Cortex of kidney (tissue), 1 donor: ENCODE measurements around the gene TLCD4.

ENCODE experiments used
- DNase-seq: peaks from one replicate; lab custom pipeline; 2025; lab: John Stamatoyannopoulos, UW

Gene TLCD4

GRCh38 chr1:95095833-95096217, 21.3 kb upstream of the TLCD4 start:
- DNase-seq = no peak

- DNase-seq = no peak
These were observed 20.8 kb upstream of the TLCD4 start for GRCh38 chr1:95096218-95096841.

GRCh38 chr1:95097426-95097825, 19.7 kb upstream of the TLCD4 start:
- no peak for DNase-seq

- no peak for DNase-seq
These were observed 19.0 kb upstream of the TLCD4 start for GRCh38 chr1:95098196-95098595.

GRCh38 chr1:95108792-95109191, 8.4 kb upstream of the TLCD4 start:
- DNase-seq = no peak

GRCh38 chr1:95111014-95111413, 6.1 kb upstream of the TLCD4 start:
- DNase-seq = no peak

- no peak for DNase-seq
These were observed 3.5 kb upstream of the TLCD4 start for GRCh38 chr1:95113684-95114083.

GRCh38 chr1:95115708-95116137, 1.4 kb upstream of the TLCD4 start:
- no peak for DNase-seq

- no peak for DNase-seq
These were observed 462 bp upstream of the TLCD4 start for GRCh38 chr1:95116580-95117206.

- DNase-seq = no peak
These were observed 928 bp downstream of the TLCD4 start for GRCh38 chr1:95118067-95118499.

- no peak for DNase-seq
These were observed 1.6 kb downstream of the TLCD4 start for GRCh38 chr1:95118710-95119109.

- DNase-seq = no peak
These were observed 2.1 kb downstream of the TLCD4 start for GRCh38 chr1:95119273-95119672.

- no peak for DNase-seq
These were observed 5.1 kb downstream of the TLCD4 start for GRCh38 chr1:95122151-95122697.

GRCh38 chr1:95124342-95124741, 7.2 kb downstream of the TLCD4 start:
- DNase-seq = no peak

- no peak for DNase-seq
These were observed 9.2 kb downstream of the TLCD4 start for GRCh38 chr1:95126366-95126765.

GRCh38 chr1:95126846-95127245, 9.7 kb downstream of the TLCD4 start:
- no peak for DNase-seq

- DNase-seq = no peak
These were observed 10.2 kb downstream of the TLCD4 start for GRCh38 chr1:95127380-95127779.

GRCh38 chr1:95132762-95133161, 15.6 kb downstream of the TLCD4 start:
- DNase-seq = no peak

GRCh38 chr1:95133687-95134086, 16.5 kb downstream of the TLCD4 start:
- no peak for DNase-seq

GRCh38 chr1:95138223-95138622, 21.1 kb downstream of the TLCD4 start:
- no peak for DNase-seq

- DNase-seq = no peak
These were observed 21.9 kb downstream of the TLCD4 start for GRCh38 chr1:95139039-95139438.

GRCh38 chr1:95140791-95141190, 23.6 kb downstream of the TLCD4 start:
- no peak for DNase-seq

GRCh38 chr1:95145493-95145892, 28.3 kb downstream of the TLCD4 start:
- no peak for DNase-seq

GRCh38 chr1:95146637-95147036, 29.5 kb downstream of the TLCD4 start:
- no peak for DNase-seq
